ENCODE measurements around the gene STEAP3.

DNA sequence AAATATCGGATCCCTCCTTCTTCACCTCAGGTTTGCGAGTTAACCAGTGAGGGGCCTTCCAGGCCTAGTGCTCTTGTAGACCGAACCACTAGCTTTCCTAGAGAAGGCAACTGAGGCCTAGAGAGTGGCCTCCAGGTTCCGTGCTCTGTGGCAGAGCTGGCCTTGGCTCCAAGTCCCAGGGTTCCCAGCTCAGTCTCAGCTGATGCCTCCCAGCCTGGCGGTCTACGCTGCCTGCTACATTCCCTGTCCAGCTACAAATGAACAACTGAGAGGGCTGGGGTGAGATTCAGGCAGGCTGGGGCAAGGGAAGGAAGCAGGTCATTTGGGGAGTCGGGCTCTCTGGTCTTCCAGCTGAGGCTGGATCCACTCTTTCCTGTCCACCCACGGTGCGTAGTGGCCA, 2.3 kb downstream of the STEAP3 start:
- no peak for TF ChIP-seq POLR2A (IDR thresholded peaks at IDR 0.05)
- TF ChIP-seq, protein P1, sequence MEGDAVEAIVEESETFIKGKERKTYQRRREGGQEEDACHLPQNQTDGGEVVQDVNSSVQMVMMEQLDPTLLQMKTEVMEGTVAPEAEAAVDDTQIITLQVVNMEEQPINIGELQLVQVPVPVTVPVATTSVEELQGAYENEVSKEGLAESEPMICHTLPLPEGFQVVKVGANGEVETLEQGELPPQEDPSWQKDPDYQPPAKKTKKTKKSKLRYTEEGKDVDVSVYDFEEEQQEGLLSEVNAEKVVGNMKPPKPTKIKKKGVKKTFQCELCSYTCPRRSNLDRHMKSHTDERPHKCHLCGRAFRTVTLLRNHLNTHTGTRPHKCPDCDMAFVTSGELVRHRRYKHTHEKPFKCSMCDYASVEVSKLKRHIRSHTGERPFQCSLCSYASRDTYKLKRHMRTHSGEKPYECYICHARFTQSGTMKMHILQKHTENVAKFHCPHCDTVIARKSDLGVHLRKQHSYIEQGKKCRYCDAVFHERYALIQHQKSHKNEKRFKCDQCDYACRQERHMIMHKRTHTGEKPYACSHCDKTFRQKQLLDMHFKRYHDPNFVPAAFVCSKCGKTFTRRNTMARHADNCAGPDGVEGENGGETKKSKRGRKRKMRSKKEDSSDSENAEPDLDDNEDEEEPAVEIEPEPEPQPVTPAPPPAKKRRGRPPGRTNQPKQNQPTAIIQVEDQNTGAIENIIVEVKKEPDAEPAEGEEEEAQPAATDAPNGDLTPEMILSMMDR (IDR thresholded peaks at IDR 0.05 in 4 of 5, conservative IDR thresholded peaks at IDR 0.05 in 1 of 5) = no peak
